Measurements from ENCODE around the gene MYBPC3. TPM values are rescaled to one million over a fixed set of nuclear protein-coding genes. Genes with fewer than 3 reads are reported as not detected.

The MYBPC3 gene
- 2,568 TPM for total RNA-seq
- long read RNA-seq, partial matches to known transcripts = 2,981 of 6,765 reads
- long read RNA-seq, other reads (novel, unspliced or antisense) = 3,784 of 6,765 reads

DNA sequence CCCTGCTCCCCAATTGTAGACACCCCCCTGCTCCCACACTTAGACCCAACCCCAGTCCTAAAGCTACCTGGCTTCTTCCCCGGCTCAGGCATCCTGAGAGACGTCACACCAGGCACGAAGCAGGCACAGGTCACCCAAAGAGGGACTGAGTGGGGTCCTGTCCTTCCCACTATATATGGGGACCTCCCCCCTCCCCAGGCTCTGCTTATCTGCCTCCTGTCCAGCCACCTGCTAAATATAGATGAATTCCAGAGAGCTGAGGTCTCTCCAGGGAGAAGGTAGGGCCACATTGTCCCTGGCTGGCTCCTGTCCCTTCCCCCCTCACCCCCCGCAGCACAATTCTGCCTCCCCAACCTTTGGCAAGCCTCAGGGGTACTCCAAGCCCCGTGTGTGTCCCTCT, at the start of gene MYBPC3:
Gene MYBPC3, minus strand, starts transcription at position 147 of the 400 bp plus-strand sequence. Its CDS starts 55 bp downstream, at position 92.
- intact Hi-C loops (cut with DNase I) = loop anchor here (10.0 kb wide), 1 partner anchor 98 kb away; the partner anchor contains the start of gene NR1H3
- no peak for DNase-seq
- peak; percentile 52 for ATAC-seq (ENCODE audit: poor library complexity)

DNA sequence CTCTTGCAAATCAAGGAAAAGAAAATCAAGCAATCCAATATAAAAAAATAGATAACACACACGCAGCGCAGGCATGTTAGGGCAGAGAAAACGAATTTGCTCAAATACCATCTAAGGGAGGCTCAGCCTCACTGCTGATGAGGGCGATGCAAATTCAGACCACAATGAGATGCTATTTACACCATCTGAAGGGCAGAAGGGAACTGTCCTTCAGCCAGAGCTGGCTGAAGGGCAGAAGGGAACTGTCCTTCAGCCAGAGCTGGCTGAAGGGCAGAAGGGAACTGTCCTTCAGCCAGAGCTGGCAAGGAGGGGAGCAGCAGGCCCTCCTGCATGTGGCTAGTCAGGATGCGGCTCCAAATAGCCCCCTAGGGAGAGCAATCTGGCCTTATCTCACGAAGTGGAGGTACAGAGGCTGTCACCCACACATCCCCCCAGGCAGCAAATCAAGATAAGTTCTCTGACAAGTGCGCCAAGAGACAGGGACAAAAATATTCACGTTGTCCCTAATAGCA, 48.3 kb upstream of the MYBPC3 start:
- peak; percentile 52 for DNase-seq
- peak; percentile 93 for ATAC-seq (ENCODE audit: poor library complexity)

DNA sequence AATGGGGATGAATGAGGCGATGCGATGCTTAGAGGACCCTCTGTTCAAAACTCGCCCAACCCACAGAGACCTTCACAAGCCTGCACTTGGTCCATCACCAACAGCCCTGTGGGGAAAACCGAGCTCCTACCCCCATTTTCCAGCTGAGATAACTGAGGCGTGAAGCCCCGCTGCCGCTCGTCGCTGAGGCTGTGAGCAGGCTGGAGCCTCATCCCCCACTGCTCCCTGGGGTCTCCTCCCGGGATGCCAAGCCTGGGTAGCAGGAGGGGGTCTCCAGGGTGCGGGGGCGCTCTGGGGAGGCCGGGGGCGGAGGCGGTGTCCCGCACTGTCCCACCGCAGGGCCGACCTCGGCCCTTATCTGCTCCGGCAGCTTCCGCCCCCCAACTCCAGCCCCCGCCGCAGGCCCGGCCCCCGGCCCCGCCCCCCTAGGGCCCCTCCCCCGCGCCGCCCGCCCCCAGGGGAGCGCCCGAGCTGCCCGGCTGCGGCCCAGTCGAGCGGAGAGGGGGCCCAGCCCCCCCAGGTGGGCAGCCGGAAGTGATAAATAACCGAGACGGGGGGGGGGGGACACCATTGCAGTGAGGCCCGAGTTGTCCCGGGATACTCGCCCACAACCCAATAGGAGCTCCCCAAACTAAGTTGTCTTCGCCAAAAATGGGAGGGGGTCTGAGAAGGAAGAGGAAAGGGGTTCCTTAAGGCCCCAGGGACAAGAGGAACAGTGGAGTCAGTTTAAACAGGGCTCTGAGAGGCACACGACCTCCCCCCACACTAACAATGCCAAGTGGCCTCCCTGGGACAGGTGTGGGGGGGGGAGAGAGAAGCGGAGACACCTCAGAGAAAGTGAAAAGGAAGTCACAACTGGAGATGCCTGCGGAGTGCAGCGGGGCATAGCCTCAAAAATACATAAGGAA, 47.6 kb upstream of the MYBPC3 start:
- ATAC-seq (ENCODE audit: poor library complexity) (peak; percentile 86), DNase-seq (peak; percentile 60)
- intact Hi-C loops (cut with DNase I) = no loop called here

More for the DNA sequence above, 48.3 kb upstream of the MYBPC3 start:
- intact Hi-C loops (cut with DNase I) = no loop called here

DNA sequence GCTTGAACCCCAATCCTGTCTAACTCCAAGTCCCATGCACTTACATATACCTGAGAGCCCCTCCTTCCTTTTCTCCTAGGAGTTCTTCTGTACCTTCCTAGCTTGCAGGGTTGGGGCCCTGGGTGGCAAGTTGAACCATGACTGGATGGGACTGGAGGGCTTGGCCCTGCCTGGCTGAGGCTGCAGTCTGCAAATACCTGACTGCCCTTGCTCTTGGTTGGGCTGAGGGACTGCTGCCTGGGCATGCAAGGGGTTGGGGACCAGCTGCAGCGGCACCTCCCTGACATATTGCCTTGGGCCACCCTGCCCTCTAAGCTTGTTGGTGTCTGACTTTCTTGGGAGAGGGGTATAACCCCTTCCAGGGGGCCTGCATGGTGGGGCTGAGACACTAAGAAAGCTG, 46.0 kb upstream of the MYBPC3 start:
- intact Hi-C loops (cut with DNase I) = no loop called here
- DNase-seq (peak; percentile 46), ATAC-seq (ENCODE audit: poor library complexity) (no peak)

DNA sequence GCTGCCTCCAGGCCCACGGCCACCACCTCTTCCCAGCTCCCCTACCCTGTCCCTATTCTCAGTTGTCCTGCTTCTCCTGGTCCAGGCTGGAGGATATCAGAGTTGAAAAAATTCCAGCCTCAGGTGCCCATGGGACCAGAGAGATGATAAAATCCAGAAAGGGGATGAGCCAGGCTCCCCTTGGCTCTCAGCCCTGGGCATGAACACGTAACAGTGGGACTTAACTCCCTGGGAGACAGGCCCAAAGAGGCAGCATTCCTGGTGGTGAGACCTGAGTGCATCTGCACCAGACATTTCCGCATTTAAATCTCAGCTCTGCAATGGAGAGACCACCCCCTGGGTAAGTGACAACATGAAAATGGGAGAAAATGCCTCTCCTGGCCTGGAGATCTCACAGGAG, 45.5 kb upstream of the MYBPC3 start:
- ATAC-seq (ENCODE audit: poor library complexity) (no peak), DNase-seq (no peak)
- intact Hi-C loops (cut with DNase I) = no loop called here

DNA sequence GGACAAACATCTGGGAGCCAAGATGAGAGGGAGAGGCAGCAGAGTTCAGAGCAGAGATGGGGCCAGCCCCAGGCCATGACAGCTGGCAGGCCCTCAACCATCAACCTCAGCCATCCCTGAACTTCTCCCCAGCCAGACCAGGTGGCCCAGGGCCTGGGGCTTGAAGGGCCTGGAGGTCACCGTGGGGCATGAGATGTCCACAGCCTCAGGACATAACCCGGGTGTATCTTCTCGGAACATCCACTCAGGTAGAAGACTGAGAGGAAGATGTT, 43.5 kb upstream of the MYBPC3 start:
- intact Hi-C loops (cut with DNase I) = no loop called here
- no peak for DNase-seq
- ATAC-seq (ENCODE audit: poor library complexity) = no peak

DNA sequence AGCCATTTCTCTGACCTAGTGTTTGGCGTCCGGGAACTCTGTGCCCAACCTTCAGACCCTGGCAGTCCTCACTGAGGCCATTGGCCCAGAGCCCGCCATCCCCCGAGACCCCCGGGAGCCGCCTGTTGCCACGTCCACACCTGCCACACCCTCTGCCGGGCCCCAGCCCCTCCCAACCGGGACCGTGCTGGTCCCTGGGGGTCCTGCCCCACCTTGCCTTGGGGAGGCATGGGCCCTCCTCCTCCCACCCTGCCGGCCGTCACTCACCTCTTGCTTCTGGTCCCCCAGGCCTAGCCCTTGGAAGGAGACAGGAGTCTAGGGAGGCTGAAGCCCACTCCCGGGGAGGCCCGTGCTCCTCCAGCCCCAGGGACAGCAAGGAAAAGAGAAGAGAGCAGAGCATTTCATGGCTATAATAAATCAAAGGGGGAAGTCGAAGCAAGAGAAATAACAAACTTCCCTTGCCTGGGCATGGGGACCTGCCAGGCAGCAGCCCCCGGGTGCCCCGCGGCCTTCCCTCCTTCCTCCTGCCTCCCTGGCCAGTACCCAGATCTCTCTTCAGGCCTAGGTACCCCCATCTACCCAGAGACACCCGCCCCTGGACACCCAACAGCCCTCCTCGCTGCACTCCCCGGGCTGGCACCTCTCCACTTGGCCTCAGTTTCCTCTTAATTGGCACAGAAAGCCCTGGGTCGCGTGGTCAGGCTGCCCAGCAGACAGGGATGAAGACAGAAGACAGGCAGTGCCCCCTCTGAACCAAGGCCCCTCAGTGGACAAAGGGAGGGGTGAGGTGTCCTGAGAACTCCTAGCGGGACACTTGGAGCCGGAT, 42.9 kb upstream of the MYBPC3 start:
- peak; percentile 51 for DNase-seq
- intact Hi-C loops (cut with DNase I) = no loop called here
- ATAC-seq (ENCODE audit: poor library complexity) = no peak

DNA sequence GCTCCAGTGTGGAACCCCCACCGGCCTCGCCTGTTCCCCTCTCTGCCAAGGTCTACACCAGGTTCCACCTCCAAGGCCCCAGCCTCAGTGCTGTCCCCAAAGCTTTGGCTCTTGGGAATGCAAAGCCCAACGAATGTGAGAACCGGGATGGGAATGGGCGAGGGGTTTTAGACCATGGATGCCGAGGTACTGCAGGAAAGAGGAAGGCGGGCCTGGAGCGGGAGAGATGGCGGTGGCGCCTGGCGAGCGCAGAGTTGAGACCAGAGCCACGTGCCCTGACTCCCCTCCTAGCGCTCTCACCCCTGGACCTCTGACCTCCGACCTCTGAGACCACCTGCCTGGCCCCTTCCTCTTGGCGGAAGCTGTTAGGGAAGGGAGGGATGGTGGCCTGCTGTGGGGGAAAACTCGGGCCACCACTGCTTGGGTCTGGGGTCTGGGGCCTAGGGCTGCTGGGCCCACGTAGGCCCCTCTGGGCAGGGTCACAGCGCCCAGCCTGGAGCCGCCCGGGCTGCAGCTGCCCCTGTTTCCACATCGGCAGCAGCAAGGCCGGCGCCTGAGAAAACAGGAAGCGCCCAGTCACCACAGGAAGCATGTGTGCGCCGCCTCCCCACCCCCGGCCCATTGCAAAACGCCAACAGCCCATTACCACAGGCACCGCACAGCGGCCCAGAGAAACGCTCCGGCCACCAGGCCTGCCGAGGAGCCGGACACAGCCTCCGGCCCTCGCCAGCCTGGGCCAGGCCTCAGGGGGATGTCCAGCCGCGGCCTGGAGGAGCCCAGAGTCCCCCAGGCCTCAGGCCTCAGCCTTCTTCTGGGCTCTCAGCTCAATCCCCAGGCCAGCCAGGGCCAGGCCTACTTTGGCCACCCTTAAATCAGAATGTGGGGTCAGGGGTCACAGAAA, 42.1 kb upstream of the MYBPC3 start:
- ATAC-seq (ENCODE audit: poor library complexity) (peak; percentile 47), DNase-seq (peak; percentile 84)
- intact Hi-C loops (cut with DNase I) = no loop called here

DNA sequence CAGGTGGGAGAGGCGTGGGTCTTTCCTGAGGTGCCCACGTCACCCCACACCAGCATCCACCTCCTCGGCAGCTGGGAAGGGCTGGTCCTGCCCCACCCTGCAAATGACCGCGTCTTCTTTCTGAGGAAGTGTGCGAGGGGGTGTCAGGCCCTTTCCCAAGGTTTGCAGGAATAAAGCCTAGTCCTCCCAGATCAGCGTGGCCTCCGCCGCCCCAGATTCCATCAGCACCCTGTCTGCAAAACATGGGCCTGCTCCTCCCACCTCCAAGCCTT, 41.5 kb upstream of the MYBPC3 start:
- intact Hi-C loops (cut with DNase I) = no loop called here
- peak; percentile 30 for ATAC-seq (ENCODE audit: poor library complexity)
- peak; percentile 72 for DNase-seq

DNA sequence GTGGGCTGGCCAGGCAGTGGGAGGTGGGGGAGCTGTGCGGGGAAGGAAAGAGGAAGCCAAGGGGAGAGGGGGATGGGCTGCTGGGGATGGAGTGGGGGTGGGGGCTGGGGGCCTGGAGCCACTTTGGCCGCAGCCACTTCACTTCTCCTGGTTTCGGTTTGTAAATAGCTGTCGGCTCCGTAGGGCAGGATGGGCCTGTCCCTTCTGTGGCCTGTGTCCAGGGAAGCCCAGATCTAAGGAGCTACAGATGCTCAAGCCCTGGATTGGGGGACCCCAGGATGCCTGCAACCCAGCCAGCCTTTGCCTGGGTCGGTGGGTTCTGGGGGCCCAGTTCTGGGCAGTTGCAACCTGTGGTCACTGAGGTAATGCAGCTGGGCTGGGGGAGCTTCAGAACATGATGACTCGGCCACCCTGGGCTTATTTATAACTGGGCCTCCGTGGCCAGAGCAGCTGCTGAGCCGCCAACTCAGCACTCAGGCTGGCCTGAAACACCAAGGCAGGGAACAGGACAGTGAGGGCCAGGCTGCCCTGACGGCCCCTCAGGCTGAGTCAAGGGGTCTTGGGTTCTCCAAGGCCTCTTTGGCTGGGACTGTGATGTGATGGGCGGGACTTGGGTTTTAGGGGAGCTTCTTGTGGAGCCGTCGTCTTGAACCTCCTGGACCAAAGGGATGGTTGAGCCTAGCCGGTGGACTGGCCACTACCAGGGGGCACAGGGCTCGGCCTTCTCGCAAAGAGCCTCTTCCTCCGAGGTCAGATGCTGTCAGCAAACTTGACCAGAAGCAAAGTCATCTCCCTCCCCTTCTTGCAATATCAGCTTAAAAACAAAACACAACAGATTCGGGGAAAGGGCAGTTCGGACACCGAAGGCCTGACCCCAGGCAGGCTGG, 40.9 kb upstream of the MYBPC3 start:
- DNase-seq = peak; percentile 67
- peak; percentile 58 for ATAC-seq (ENCODE audit: poor library complexity)
- intact Hi-C loops (cut with DNase I) = no loop called here

DNA sequence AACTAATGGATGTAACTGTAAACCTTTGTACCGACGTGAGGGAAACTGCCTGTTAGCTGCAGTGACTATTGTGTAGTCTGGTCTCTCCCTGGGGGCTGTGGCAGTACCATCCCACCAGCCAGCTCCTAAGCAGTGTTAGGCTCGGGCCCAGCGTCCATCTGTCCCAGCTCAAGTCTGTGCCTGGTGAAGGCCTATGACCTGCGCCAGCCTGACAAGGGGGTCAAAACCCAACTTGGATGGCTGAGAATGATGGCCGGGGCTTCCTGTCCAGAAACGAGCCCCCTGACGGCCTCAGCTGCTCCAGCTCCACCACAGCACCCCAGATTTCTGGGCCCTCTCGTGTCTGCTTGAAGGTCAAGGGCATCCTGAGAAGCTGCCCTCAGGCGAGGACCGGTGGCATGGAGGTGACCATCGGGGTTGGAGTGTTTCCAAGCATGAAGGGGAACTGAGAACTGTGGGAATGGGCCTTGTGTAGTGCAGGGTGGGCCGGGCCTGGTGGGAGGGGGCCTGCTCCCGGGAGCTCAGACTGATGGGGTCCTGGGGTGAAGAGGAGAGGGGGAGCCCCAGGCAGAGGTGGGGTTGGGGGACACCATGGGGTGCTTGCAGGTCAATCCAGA, 40.2 kb upstream of the MYBPC3 start:
- intact Hi-C loops (cut with DNase I) = no loop called here
- ATAC-seq (ENCODE audit: poor library complexity) = peak; percentile 3

DNA sequence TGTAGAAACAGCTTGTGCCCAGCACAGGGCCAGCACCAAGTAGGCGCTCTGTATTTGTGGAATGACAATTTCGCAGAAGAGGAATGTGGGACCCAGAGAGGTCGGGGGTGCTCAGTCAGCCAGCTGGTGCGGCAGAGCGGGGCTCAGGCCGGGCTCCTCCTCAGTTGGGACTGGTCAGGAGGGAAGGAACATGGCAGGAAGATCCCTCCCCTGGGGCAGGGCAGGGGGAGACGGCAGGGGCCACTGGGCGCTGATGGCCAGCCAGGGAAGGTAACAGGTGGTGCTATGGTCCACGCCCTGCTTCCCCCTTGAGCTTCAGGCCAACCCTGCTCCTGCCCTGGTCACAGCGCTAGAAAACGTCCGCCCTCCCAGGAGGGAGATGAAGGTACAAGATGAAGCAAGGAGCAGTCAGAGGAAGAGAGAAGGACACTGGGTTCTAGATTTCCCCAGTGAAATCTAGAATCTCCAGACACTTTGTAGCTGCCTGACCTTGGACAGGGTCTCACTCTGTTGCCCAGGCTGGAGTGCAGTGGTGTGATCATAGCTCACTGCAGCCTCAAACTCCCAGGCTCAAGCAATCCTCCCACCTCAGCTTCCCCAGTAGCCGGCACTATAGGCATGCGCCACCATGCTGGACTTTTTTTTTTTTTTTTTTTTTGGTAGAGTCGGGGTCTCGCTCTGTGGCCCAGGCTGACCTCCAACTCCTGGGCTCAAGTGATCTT, 39.4 kb upstream of the MYBPC3 start:
- no peak for ATAC-seq (ENCODE audit: poor library complexity)
- peak; percentile 3 for DNase-seq
- intact Hi-C loops (cut with DNase I) = no loop called here

More for the DNA sequence above, 40.2 kb upstream of the MYBPC3 start:
- DNase-seq = no peak

DNA sequence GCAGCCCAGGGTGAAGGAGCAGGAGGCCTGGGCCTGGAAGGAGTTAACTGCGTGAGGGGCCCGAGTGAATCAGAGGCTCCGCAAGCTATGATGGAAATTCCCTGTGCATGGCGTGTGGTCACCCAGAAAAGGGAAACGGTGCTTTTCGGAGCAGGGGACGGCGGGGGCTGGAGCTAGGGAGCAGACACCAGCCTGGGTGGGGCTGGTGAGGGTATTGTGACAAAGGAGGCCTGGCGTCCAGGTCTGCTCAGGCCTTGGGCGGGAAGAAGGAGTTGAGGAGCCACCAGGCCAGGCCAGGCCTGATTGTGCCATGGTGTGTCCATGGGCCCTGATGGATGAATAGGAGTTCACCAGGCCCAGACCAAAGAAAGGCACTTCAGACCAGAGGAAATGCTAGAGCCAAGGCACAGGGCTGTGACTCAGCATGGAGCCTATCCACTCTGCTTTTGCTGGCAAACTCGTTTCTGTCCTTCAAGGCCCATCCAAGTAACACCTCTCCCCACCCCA, 38.6 kb upstream of the MYBPC3 start:
- no peak for ATAC-seq (ENCODE audit: poor library complexity)
- DNase-seq = peak; percentile 76
- intact Hi-C loops (cut with DNase I) = no loop called here

DNA sequence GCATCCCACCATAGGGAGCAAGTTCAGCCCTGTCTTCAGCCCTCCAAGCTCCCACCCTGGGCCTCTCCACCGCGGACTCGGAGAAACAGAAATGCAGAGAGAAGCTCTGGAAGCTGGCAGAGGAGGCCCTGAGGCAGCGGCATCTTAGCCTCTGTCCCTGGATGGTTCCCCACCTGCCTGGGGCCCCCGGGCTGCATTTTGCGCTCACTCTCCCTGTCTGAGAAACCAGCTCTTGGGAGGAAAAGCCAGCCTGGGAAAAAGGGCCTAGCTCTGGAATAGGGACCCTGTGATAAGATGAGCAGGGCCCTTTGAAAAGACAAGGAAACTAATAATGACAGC, 37.9 kb upstream of the MYBPC3 start:
- no peak for ATAC-seq (ENCODE audit: poor library complexity)
- DNase-seq = no peak
- intact Hi-C loops (cut with DNase I) = no loop called here

DNA sequence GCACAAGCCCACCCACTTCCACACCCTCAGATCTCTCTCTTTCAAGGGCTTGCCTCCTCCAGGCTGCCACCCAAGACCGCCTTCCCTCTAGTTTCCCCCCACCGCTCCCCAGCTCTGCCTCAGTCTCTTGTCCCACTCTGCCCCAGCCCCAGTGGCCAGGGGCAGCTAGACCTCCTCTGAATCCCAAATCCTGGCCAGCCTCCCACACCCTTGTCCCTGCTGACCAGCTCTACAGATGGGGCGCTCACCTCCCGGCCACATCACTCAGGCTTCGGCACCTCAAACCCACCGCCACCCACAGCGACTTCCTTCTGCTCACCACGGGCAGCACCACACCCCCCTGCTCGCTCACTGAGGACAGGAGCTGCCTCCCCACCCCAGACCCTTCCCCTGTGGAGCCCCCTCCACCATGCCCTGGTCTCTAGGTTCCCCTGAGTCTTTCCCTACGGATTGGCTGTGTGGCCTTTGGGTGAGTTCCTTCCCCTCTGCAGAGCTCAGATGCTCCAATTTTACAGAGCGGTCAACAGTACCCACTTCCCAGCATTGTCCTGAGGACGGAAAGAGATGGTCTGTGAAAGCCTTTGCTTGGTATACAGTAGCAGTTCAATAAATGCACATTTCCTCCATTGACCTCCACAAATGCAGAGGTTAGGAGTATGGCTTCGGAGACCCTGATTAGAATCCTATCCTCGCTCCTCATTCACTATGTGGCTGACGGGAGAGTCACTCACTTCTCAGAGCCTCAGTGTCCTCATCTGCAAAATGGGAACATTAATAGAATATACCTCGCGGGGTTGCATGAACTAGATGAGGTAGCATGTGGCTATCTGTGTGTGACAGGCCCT, 37.3 kb upstream of the MYBPC3 start:
- ATAC-seq (ENCODE audit: poor library complexity) = no peak
- intact Hi-C loops (cut with DNase I) = no loop called here
- DNase-seq = peak; percentile 55
